Central memory CD4-positive, alpha-beta T cell (primary cell): ENCODE measurements around the gene PFKFB2.

Experiments
- DNase-seq: peaks from one replicate; pipeline ENCODE4 v3.0.0; 2022

The PFKFB2 gene

DNA sequence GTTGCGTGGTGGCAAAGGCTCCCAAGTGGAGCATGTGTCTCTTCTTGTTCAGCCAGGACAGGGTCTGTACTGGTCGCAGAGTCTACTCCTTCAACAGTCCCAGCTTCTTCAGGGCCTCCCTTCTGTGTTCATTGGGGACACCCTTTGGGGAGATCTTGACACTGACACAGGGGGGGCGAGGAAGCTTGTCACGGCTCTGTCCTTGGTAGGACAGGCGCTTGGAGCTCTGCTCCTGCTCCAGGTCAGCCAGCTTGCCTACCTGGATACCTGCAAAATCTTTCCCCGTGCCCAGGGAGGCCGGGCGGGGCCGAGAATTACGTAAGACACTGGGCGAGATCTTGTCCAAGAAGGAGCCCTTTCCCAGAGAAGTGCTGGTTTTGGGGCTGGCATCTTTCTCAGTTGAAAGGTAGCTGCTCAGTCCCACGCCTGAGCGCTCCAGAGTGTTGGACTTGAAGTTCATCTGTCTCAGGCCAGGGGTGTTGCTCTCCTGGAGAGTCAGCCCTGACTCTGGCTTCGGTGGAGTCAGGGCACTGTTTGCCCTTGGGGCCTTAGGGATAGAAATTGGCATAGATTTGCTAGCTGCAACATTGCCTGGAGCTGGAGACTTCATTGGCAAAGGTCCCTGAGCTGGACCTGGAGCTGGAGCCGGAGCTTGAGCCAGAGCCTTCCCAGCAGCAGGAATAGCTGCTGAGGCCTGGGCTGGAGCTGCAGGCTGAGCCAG, 31.0 kb upstream of the PFKFB2 start:
- no peak for DNase-seq

DNA sequence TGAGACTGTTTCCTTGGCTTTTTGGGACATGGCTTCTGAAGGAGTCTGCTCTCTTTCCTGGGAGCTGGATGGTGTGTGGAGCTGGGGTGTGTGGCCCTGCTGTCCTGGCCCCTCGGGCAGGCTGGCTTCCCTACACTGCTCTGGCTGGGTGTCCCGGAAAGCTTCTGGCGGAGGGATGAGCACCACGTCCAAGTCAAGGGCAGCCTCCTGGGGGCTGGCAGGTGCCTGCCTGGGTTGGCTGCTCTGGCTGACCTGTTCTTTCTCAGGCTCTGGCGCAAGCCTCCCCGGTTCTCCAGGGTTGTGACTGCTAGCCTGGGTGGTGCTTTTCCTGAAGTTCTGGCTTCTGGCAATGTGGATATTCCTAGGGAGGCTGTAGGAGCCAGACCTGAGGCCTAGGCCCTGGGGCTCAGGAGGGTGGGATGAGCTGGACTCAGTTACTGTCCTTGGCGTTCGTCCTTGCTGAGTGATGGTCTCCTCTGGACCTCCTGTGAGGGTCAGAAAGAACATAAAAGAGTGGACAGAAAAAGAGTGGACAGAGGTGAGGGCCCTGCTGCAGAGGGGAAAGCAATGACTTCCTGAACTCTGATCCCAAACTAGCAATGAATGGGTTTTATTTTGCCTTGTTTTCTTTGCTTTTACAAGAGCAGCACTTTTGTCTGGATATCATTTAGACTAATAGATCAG, 29.9 kb upstream of the PFKFB2 start:
- DNase-seq: no peak

DNA sequence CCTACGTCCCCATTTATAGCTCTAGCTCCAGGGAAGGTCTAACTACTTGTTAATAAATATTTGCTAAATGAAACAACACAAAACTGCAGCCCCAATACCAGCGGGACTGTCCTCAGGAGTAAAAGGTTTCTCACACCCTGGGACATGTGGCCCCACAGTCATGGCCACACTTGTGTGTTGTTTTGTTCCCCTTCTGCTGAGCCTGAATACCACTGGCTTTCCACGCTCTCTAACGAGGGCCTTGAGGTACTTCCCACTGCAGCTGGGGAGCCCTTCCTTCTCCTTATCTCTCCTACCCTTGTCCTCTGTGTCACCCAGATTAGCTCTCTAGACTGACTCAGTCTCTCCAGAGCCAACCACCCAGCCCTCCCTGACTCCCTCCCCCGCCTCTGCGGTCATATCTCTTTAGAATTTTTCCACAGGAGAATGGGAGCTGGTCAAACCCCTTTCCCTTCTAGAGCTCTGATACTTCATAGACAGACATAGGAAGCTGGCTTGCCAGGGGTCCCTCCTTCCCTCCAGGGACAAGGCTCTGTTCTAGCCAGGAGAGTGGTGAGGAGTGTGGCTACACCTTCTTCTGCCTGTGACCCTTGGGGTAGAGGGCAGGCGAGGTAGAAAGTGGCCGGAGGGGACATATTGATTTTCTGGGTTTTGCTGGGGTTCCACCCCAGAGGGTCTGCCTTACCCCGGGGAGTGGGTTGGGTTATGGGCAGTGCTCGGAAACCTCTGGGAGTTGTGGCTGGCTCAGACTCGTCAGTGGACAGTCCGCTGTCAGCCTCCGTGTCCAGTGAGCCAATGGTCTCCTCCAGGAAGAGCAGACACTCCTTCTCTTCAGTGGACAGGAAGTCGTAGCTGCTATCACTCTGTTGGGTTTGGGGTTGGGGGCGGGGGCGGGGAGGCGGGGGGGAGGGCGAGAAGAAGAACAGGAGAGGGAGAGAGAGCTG, 28.6 kb upstream of the PFKFB2 start:
- DNase-seq: no peak

DNA sequence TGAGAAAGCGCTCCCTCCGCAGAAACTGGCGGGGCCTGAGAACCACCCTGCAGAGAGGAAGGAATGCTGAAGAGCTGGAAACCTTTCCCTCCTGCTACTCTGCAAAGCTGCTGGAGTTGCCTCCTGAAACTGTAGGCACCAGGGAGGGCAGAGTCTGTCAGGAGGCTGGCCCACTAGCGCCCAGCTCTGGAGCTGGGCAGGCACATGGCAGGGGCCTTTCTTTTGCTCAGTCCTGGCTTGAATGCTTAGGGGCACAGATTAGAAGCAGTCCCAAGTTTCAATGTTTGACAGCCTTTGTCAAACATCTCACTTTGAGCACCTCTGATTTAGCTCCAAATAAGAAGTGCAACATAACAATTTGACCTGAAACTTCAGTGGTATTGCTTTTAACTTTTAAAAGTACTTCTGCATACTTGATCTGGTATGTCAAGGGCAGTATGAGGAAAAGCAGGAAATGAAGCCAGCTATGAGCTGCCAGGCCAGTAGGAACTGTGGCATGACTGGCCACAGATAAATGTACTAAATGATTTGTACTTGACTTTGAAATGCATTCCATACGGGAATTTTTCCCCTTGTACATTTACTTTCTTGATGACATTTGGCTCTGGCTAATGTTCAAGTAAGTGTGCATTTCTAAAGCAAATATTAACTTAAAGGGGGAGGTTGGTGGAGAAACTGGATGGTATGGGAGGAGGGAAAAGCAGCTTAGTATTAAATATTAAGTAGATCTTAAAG, 27.8 kb upstream of the PFKFB2 start:
- DNase-seq: no peak

DNA sequence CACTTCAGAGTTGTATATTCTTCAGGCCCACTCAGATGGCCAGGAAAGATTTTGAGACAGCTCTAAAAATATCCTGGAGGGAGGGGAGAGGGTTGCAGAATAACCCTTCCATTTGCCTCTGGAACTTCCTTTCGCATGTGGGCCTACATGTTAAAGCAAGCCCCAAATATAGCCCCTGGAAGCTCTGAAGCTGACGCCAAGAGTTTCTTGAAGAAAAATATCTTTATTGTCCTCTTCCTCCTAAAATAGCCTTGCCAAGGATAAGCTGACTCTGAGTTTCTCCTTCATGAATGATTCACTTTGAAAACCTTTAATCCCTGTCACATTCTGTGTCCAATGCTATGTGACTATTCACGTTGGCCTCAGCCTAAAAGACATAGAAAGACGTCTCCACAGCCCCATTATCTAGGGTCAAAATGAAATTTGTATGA, 27.0 kb upstream of the PFKFB2 start:
- no peak for DNase-seq

DNA sequence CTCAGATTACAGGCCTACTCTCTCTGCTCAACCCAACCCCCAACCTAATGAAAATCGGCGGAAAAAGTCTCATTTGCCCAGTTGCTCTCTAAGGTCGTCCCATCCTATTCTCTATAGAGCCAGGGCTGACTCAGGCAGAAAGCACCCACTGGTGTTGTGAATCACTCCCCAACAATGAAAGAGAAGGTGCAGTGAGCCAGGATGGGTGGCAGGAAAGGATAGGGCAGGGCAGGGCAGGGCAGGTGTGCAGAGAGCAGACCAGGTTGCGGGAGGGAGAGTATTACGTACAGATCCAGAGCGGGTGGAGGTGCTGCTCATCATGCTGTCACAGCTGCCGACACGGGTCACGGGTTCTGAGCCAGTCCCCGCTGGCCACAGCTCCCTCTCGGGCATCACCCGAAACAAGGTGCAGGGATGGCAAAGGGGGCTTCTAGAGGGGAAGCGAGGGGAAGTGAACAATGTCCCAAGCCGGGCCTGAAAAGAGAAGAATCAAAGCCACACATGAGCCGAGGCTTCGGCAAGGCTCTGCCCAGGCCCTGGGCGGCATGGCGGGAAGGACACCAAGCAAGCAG, 25.8 kb upstream of the PFKFB2 start:
- DNase-seq: no peak

DNA sequence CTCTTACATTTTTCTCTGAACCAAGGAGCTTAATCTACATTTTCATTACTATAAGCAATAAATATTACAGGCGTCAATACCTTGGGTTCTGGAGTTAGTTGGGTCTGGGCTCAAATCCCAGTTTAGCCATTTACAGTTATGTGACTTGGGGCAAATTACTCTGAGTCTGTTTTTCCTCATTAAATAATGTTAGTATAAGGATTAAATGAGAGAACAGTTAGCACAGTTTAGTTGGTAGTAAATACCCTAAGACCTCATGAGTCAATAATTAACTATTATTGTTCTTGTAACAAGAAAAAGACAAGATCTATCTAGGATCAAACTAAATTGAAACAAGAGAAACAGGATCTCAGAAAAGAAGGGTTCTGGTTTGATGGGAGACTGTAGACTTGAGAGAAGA, 25.2 kb upstream of the PFKFB2 start:
- DNase-seq: no peak

DNA sequence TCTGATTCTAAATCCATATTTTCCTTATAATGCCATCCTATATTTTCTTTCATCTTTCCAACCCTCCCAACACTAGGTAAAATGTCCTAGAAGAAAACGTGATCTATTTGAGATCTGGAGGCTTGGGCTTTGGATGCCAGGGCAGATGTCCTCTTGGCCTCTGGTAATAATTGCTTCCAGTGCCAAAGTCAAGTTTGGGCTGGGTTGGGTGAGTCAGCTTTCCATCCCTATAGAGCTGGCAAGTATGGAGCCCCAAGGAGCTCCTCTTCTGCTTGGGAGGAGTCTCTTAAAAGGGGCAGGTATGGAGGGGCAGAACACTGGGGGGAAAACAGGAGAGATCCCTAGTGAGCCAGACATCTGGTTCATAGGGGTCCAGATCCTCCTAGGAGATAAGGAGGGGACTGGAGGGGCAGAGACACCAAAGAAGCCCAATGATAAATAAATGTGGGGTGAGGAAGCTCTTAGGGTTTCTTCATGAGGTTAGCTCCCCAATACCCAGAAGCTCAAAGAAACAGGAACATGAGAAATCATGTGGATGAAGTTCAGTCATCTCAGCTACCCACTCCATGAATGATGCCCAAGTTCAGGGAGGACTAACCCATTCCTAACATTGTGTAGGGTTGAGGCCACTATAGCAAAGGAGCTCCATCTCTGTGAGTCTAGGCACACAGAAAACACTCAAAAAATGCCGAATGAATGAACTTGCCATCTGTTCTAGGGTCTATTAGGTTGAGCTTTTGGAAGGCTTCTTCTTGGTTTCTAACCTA, 24.0 kb upstream of the PFKFB2 start:
- no peak for DNase-seq

DNA sequence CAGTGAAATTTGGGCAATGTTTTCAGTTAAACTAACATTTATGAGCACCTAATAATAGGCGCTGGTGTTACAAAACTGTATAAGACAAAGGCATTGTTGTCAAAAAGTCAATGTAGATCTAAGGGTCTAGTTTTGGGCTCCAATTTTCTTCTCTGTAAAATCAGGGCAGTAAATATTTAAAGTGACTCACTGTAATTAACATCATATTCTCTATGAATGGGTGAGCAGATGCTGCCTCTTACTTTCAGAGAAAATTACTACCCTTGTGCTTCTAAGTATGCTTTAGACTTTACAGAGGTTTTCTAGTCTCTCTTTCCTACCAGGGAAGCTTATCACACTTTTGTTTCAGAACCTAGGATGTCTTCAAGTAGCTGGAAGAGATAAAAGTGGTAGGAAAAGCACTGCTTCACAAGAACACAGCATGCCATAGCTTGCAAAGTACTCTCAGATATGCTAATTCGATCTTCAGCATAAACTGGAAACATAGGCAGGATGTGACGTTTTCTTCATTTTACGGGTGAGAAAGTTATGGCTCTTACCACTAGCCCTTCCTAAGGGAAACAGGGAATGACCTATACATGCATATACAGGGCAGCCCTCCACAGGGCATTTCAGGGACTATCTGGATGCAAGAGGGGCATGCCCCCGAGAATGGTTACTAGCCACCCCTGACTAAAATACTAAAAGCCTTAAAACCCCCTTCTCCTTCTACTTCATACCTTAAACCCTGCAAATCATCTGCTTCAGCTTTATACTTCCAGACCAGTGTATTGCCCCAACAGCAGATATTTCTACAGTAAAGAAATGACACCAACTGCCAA, 23.2 kb upstream of the PFKFB2 start:
- DNase-seq: no peak

DNA sequence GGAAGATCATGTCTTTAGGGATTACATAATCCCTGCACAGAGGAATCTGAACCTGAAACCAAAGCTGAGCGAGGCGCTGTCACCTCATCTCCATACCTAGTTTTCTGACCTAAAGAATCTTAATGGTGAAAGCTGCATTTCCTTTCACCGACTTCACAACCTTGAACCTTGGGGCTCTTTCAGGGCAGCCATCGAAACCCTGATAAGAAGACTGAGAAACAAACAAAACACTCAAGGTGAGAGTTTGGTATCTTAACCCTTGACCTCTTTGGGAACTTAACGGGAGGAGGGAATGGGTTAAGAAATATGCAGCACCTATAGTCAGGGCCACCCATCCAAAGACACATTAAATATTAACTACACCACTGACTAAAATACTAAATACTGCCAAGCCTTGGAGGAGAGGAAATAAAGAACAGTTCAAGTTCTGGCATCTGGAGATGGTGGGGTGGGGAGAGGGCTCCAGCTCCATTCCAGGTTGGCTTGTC, 22.5 kb upstream of the PFKFB2 start:
- DNase-seq: no peak

DNA sequence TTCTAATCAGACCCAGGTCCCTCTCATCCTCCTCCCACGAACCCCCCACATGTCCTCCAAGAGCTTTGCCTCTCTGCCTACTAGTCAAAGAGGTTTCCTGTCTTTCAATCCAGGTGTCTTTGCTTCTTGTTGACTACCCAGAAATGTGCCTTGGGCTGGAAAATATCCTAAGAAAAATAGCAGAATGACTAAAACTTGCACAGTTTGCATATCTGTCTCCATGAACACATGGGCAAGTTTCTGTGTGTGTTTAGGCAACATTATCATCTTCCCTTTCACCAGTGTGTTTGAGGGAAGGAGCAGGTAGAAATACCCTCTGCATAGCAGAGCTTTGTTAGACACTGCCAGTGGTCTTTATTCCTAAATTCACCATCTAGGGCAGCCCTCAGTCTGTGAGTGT, 22.1 kb upstream of the PFKFB2 start:
- DNase-seq: no peak

DNA sequence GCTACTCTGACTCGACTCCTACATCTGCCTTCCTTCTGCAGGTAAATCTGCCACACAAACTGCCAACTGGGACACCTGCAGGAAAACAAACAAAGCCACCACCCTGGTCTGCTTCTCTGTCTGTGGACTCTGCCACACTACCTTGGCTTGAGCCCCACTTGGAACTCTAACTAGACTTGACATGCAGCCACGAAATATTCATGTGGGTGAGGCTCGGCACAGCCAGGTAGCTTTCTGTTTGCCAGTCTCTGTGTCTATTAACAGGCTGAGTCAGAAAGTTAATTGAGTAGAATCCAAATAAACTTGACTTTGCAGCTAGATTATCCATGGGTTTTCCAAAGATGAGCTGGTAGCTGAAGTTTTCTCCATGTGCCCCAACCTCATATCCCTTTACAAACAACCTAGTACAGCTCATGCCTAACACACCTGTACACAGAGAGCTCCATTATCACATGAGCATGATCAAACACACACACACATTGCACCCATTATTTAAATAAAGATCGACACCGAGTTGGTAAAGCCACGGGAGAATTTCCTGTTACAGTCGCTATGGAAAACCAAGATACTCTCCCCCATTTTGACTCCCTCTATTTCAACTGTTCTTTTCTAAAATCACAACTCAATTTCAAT, 21.3 kb upstream of the PFKFB2 start:
- no peak for DNase-seq

DNA sequence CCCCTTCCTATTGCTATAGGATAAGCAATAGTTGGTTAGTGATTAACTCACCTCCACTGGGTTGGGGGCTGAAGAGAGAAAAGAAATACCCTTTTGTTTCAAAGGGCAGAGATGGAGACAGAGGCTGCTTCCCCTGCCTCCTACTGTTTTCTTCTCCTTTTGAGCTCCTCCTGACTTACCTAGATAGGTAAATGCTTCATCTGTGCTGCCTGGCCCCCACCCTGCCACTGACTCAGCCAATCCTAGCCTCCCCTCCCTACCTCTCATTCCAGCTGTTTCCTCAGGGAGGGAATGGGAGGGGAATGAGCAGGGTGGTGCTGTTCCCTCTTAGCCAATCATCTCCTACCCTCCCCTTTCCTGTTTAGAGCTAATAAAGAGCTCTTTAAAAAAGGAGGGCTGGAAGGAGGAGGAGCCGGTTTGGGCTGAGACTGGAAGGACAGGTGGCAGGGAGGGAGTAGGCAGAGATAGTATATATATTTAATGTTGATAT, 20.5 kb upstream of the PFKFB2 start, which contains the start of gene C1orf116:
Gene C1orf116 (minus strand): TSS at position 229 of the 490 bp plus-strand sequence. CDS start 5,158 bp downstream, outside the sequence.
- no peak for DNase-seq

DNA sequence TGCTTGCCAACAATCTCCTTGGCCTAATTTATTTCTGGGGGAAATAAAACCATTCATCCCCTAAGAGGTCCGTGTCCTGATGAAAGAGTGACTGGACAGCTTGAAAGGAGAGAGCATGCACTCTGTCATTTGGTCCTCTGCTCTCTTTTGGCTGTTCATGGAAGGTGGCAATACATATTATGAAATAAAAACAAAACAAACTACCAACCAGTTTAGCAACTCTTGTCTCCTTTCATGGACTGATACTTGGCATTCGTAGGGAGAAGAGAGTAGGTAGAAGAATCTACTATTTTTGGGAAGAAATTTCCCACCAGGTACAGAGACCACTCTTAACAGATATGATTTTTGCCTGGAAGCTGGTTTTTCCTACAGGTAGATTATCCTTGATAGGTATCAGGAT, 19.8 kb upstream of the PFKFB2 start:
- DNase-seq: no peak

DNA sequence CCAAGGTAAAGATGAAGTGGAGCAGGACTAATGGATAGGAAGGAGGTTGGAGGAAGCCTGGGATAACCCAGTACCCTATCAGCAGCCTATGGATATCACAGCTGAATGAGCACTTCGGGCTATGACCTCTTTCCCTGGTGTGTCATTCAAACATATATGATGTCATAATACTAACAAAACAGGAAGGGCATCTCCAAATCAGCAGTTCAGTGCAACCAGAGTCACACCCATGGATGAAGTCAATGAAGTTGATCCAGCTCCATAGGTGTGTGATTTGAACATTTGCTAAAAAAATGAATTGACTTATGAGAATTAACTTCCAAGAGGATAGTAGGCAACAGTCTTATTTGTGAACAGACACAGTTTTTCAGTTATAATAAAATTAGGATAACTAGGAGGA, 18.9 kb upstream of the PFKFB2 start:
- no peak for DNase-seq

DNA sequence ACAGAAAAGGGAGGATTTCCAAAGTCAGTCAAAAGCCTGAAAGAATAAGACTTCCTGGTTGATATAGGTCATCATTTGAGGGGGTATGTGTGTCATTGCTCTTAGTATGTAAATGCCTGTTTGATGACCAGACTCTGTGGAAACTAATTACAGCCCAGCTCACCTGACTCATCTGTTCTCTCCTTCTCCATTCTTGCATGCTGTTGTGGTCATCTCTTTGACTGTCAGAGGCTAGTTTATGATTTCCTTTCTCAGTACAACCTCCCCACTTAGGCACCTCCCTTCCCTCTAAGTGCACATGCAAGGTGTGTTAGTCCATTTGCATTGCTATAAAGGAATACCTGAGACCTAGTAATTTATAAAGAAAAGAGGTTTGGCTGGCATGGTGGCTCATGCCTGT, 18.1 kb upstream of the PFKFB2 start:
- DNase-seq: no peak

DNA sequence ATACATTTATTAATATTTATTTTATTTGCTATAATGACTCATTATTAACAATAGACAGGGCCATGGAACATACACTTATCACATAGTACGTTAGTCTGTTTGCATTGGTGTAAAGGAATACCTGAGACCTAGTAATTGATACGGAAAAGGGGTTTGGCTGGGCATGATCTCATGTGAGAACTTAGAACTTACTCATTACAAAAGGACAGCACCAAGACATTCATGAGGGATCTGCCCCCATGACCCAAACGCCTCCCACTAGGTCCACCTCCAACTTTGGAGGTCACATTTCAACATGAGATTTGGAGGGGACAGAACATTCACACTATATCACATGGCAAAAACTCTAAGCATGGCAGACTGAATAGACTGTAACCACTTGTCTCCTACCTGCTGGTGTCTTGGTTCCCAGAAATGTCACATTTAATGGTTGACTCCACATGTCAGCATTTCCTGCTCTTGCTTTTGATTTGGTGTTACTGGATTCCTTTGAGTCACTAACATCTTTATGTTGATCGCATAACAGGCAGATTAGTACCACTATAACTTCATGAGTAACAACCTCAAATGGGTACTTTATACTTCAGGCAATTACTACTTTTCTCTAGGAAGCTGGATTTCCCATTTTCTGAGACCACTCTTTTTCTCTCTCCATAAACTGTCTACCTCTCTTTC, 17.1 kb upstream of the PFKFB2 start:
- no peak for DNase-seq

DNA sequence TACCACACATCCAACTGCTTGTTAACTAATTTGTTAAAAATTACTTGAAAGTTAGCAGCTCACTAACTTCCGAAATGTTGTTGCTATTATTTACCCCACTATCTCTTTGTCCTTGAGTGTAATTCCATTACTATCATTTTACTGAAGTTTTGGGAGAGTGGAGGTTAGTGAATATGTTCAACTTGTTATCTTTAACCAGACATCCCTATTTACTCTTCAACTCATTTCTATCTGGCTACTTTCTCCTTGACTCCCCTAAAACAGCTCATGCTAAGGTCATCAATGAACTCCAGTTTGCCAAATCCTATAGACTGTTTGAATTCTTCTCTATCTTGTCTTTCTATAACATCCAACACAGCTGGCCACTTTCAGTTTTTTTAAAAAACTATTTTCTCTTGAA, 16.2 kb upstream of the PFKFB2 start:
- no peak for DNase-seq
